H9 (cell line): ENCODE data around the gene TRAF3IP1. TPM values are rescaled to one million over a fixed set of nuclear protein-coding genes. Genes with fewer than 3 reads are reported as not detected.

Source experiments
- DNase-seq: peaks from one replicate; pipeline ENCODE4 v3.0.0-alpha.2; 2017
- H2AFZ ChIP-seq: one replicate; pipeline ENCODE4 v1.6.1; 2013; ENCODE audit warnings: mild to moderate bottlenecking, low read length, control low read depth, moderate library complexity
- H2AK5ac ChIP-seq: 2 replicates; pipeline ENCODE4 v1.6.1; 2013; ENCODE audit warnings: low read length, control low read depth, mixed read lengths; ENCODE audit not compliant: insufficient read length
- H2BK120ac ChIP-seq: one replicate; pipeline ENCODE4 v1.6.1; 2013; ENCODE audit warnings: low read depth, mild to moderate bottlenecking, low read length, control low read depth, inconsistent platforms; ENCODE audit not compliant: poor library complexity, severe bottlenecking
- H2BK12ac ChIP-seq: 2 replicates; pipeline ENCODE4 v1.6.1; 2013; ENCODE audit warnings: low read length, control low read depth, mixed read lengths, low read depth; ENCODE audit not compliant: insufficient read length
- H2BK15ac ChIP-seq: 2 replicates; pipeline ENCODE4 v1.6.1; 2013; ENCODE audit warnings: low read depth, low read length, control low read depth
- H2BK20ac ChIP-seq: one replicate; pipeline ENCODE4 v1.6.1; 2013; ENCODE audit warnings: low read depth, mild to moderate bottlenecking, low read length, control low read depth, inconsistent platforms; ENCODE audit not compliant: poor library complexity, severe bottlenecking
- H2BK5ac ChIP-seq: 2 replicates; pipeline ENCODE4 v1.6.1; 2013; ENCODE audit warnings: low read length, control low read depth, mixed read lengths; ENCODE audit not compliant: insufficient read length
- H3K14ac ChIP-seq: 2 replicates; pipeline ENCODE4 v1.6.1; 2013; ENCODE audit warnings: low read length, control low read depth; ENCODE audit not compliant: insufficient read depth
- H3K18ac ChIP-seq: 2 replicates; pipeline ENCODE4 v1.6.1; 2013; ENCODE audit warnings: low read depth, mild to moderate bottlenecking, mixed read lengths, low read length, control low read depth; ENCODE audit not compliant: insufficient read length
- H3K23ac ChIP-seq: 2 replicates; pipeline ENCODE4 v1.6.1; 2013; ENCODE audit warnings: low read length, control low read depth, mixed read lengths, low read depth; ENCODE audit not compliant: insufficient read length
- H3K23me2 ChIP-seq: 2 replicates; pipeline ENCODE4 v1.6.1; 2013; ENCODE audit warnings: low read depth, mild to moderate bottlenecking, mixed read lengths, low read length, control low read depth; ENCODE audit not compliant: insufficient read length, poor library complexity, severe bottlenecking
- H3K27ac ChIP-seq: 2 replicates; pipeline ENCODE4 v1.5.1; 2013; ENCODE audit warnings: low read length, control low read depth, mixed read lengths, low read depth; ENCODE audit not compliant: insufficient read length
- H3K27me3 ChIP-seq: 2 replicates; pipeline ENCODE4 v1.6.1; 2013; ENCODE audit warnings: low read length, control low read depth, inconsistent platforms; ENCODE audit not compliant: insufficient read depth
- H3K4ac ChIP-seq: 2 replicates; pipeline ENCODE4 v1.6.1; 2013; ENCODE audit warnings: low read depth, mild to moderate bottlenecking, control low read depth, inconsistent platforms, low read length, moderate library complexity
- H3K4me1 ChIP-seq: 2 replicates; pipeline ENCODE4 v1.6.1; 2013; ENCODE audit warnings: low read length, control low read depth, inconsistent platforms; ENCODE audit not compliant: insufficient read depth
- H3K4me2 ChIP-seq: 2 replicates; pipeline ENCODE4 v1.6.1; 2013; ENCODE audit warnings: low read length, control low read depth, mixed read lengths; ENCODE audit not compliant: insufficient read length, insufficient read depth
- H3K56ac ChIP-seq: 2 replicates; pipeline ENCODE4 v1.6.1; 2013; ENCODE audit warnings: low read depth, mild to moderate bottlenecking, mixed read lengths, low read length, control low read depth; ENCODE audit not compliant: insufficient read length
- H3K79me1 ChIP-seq: 2 replicates; pipeline ENCODE4 v1.6.1; 2013; ENCODE audit warnings: low read depth, mild to moderate bottlenecking, moderate library complexity, low read length, control low read depth, inconsistent platforms; ENCODE audit not compliant: insufficient read depth, poor library complexity, severe bottlenecking
- H3K79me2 ChIP-seq: 2 replicates; pipeline ENCODE4 v1.6.1; 2013; ENCODE audit warnings: low read length, control low read depth, inconsistent platforms; ENCODE audit not compliant: insufficient read depth
- H3K9ac ChIP-seq: 2 replicates; pipeline ENCODE4 v1.6.1; 2013; ENCODE audit warnings: low read length, control low read depth, mixed read lengths; ENCODE audit not compliant: insufficient read length; ENCODE audit errors: extremely low read depth
- H3K9me3 ChIP-seq: one replicate; pipeline ENCODE4 v1.6.1; 2013; ENCODE audit warnings: low read depth, low read length, inconsistent platforms; ENCODE audit not compliant: control insufficient read depth
- H3T11ph ChIP-seq: one replicate; pipeline ENCODE4 v1.6.1; 2013; ENCODE audit warnings: mild to moderate bottlenecking, low read length, control low read depth, inconsistent platforms
- H4K20me1 ChIP-seq: one replicate; pipeline ENCODE4 v1.6.1; 2013; ENCODE audit not compliant: control insufficient read depth, insufficient read length, insufficient read depth
- H4K5ac ChIP-seq: 2 replicates; pipeline ENCODE4 v1.6.1; 2013; ENCODE audit warnings: low read depth, mild to moderate bottlenecking, mixed read lengths, low read length, control low read depth; ENCODE audit not compliant: insufficient read length
- H4K8ac ChIP-seq: replicated peaks from 2 replicates; pipeline ENCODE4 v1.6.1; 2013; ENCODE audit warnings: low read length, control low read depth, mixed read lengths, low read depth; ENCODE audit not compliant: insufficient read length
- H4K91ac ChIP-seq: 2 replicates; pipeline ENCODE4 v1.6.1; 2013; ENCODE audit warnings: low read depth, mild to moderate bottlenecking, moderate library complexity, mixed read lengths, low read length, control low read depth; ENCODE audit not compliant: insufficient read length
- H3K27ac Mint-ChIP-seq, 3 experiments: 2 replicates in 2 of 3; 3 replicates in 1 of 3; pipeline ENCODE4 v1.8.0; 2020 to 2021; ENCODE audit warnings: mixed read lengths in 3 of 3, mild to moderate bottlenecking in 1 of 3, moderate library complexity in 1 of 3
- H3K27me3 Mint-ChIP-seq: 2 replicates; pipeline ENCODE4 v1.8.0; 2021; ENCODE audit warnings: low read depth, mild to moderate bottlenecking, moderate library complexity, mixed read lengths
- H3K36me3 Mint-ChIP-seq, 3 experiments: 2 replicates in 2 of 3; 3 replicates in 1 of 3; pipeline ENCODE4 v1.8.0; 2020 to 2021; ENCODE audit warnings: low read depth in 3 of 3, mixed read lengths in 3 of 3; ENCODE audit not compliant: insufficient read depth in 1 of 3
- H3K4me1 Mint-ChIP-seq, 2 experiments: 2 replicates each; pipeline ENCODE4 v1.8.0; 2020; ENCODE audit warnings: mixed read lengths in 2 of 2
- H3K4me3 Mint-ChIP-seq, 2 experiments: 2 replicates in 1 of 2; 3 replicates in 1 of 2; pipeline ENCODE4 v1.8.0; 2020 to 2021; ENCODE audit warnings: mild to moderate bottlenecking in 2 of 2, mixed read lengths in 2 of 2, moderate library complexity in 1 of 2
- H3K9me3 Mint-ChIP-seq, 2 experiments: 2 replicates in 1 of 2; 3 replicates in 1 of 2; pipeline ENCODE4 v1.8.0; 2020; ENCODE audit warnings: mild to moderate bottlenecking in 2 of 2, mixed read lengths in 2 of 2, moderate library complexity in 1 of 2
- WGBS: extraction: QIAGEN DNeasy Blood & Tissue Kit; methylation state at CpG from one replicate; pipeline ENCODE4 v1.1.7; 2013; ENCODE audit warnings: missing lambda C conversion rate, low lambda C conversion rate, mixed read lengths; ENCODE audit not compliant: insufficient read length; ENCODE audit errors: extremely low coverage; 5-methylcytosine and 5-hydroxymethylcytosine counted together
- total RNA-seq: library from RNA; stranded (reverse); gene quantifications from 2 replicates; pipeline ENCODE4 v1.2.1, GENCODE V29; 2021
- TF ChIP-seq, protein P1 (sequence below): fragments of 200-600 bp; sonication (generic); conservative IDR thresholded peaks from 3 replicates; pipeline ENCODE4 v1.8.0; 2021; ENCODE audit warnings: antibody characterized with exemption, mild to moderate bottlenecking

The TRAF3IP1 gene
- total RNA-seq, 1 experiment from 2014 or later, result 16.4 TPM

DNA sequence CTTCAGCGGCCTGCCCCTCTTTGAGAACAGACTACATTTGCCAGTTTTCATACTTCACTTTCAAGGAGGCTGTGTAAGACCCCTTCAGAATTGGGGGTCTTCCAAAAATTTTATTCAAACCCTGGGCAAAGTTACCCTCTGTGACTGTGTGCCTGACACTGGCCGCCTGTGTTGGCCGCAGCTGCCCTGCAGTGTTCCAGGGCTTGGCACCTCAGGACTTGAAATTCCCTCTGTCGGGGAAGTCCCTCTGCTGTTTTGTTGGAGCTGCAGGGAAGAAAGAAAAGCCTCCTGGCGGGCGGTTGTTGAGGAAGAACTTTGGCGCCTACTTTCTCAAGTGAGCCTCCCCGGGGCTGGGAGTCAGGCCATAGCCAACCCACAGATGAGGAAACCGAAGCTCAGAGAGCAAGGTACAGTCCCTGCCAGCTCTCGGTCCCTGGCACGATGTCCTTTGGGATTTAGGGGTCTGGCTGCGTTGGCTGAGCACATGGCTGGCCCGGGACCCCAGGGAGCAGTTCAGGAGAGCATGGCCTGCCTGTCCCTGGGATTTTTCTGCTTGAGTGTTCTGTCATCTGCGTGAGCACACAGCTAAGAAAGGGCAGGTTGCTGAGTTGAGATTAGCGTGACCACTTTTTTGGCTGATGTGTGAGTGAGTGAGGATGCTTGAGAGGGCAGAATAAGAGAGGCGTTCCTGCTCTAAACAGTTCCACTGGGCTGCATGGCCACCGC lies 88.5 kb downstream of the TRAF3IP1 start:
- H4K20me1 ChIP-seq, result no peaks in the 10 kb centered on the region
- H4K8ac ChIP-seq, result no peak overlapping the region
- no peak overlapping the region for H3K4me2 ChIP-seq
- no peaks in the 10 kb centered on the region for H3K4me1 ChIP-seq
- H3K27me3 ChIP-seq, result no peaks in the 10 kb centered on the region
- H3K23me2 ChIP-seq, result no peaks in the 10 kb centered on the region
- no peak overlapping the region for H3K23ac ChIP-seq
- H4K5ac ChIP-seq, result no peak overlapping the region
- no CpG with 5 or more reads among the region's 17 CpGs for WGBS
- H2BK12ac ChIP-seq, result no peak overlapping the region
- Mint-ChIP-seq H3K27ac (peak overlapping the region in 1 of 3 experiments; percentile 53; a peak in 3 of 7 replicates), H3K4me3 (no peak overlapping the region), H3K9me3 (peaks cover 0 to 2% of the 10 kb centered on the region in 2 experiments; a peak in 1 of 5 replicates), H3K4me1 (peaks cover 13 to 30% of the 10 kb centered on the region in 2 experiments), H3K27me3 (no peaks in the 10 kb centered on the region), H3K36me3 (peaks cover 0 to 4% (median 0%) of the 10 kb centered on the region in 3 experiments; a peak in 1 of 7 replicates)
- no peak overlapping the region for H3K27ac ChIP-seq
- DNase-seq, result no peak
- no peak overlapping the region; the same call in 1 of the 2 replicates for H3K14ac ChIP-seq
- H4K91ac ChIP-seq, result no peak overlapping the region
- TF ChIP-seq, protein P1, sequence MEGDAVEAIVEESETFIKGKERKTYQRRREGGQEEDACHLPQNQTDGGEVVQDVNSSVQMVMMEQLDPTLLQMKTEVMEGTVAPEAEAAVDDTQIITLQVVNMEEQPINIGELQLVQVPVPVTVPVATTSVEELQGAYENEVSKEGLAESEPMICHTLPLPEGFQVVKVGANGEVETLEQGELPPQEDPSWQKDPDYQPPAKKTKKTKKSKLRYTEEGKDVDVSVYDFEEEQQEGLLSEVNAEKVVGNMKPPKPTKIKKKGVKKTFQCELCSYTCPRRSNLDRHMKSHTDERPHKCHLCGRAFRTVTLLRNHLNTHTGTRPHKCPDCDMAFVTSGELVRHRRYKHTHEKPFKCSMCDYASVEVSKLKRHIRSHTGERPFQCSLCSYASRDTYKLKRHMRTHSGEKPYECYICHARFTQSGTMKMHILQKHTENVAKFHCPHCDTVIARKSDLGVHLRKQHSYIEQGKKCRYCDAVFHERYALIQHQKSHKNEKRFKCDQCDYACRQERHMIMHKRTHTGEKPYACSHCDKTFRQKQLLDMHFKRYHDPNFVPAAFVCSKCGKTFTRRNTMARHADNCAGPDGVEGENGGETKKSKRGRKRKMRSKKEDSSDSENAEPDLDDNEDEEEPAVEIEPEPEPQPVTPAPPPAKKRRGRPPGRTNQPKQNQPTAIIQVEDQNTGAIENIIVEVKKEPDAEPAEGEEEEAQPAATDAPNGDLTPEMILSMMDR, result no peak
- H2BK120ac ChIP-seq, result no peak overlapping the region
- no peak overlapping the region for H3K56ac ChIP-seq
- no peak overlapping the region for H3K18ac ChIP-seq
- no peak overlapping the region for H3K9ac ChIP-seq
- H3K79me2 ChIP-seq, result no peaks in the 10 kb centered on the region
- no peak overlapping the region for H3T11ph ChIP-seq
- no peak overlapping the region for H3K4ac ChIP-seq
- no peaks in the 10 kb centered on the region for H3K9me3 ChIP-seq
- no peak overlapping the region for H2BK20ac ChIP-seq
- H2BK5ac ChIP-seq, result no peak overlapping the region
- no peak overlapping the region for H2AK5ac ChIP-seq
- H3K79me1 ChIP-seq, result no peaks in the 10 kb centered on the region
- no peak overlapping the region for H2BK15ac ChIP-seq
- H2AFZ ChIP-seq, result no peak overlapping the region
